ENCODE measurements around the gene NEU2.

Gene NEU2

GRCh38 chr2:233053928-233054784 lies 21.7 kb downstream of the NEU2 start:
- H3K27ac ChIP-seq (ENCODE audit: extremely low read depth, low read depth, low read length) = no peak overlapping the region
- no peaks in the 10 kb centered on the region for H3K9me3 ChIP-seq (ENCODE audit: control insufficient read depth, insufficient read depth, low read depth, low read length)
- CTCF ChIA-PET = interaction anchor here (0.6 to 3.4 kb wide), 56 partner anchors 8 to 1404 kb away, joined by 3 to 33 read pairs (median 4); partner anchors contain the start of genes ATG16L1 and NEU2
- no peak overlapping the region for H3K4me3 ChIP-seq (ENCODE audit: low read depth, low read length)
- no peaks in the 10 kb centered on the region for H3K4me1 ChIP-seq (ENCODE audit: control insufficient read depth, insufficient read depth, low read length)
- no peaks in the 10 kb centered on the region for H3K36me3 ChIP-seq (ENCODE audit: control insufficient read depth in 2 of 2, insufficient read depth in 1 of 2, low read length in 2 of 2)
- POLR2A ChIA-PET = no interaction called here
- no peak for TF ChIP-seq ZNF701 (tag by site-specific recombination; IDR thresholded peaks at IDR 0.05)
- TF ChIP-seq ZBTB48 (tag by site-specific recombination; IDR thresholded peaks at IDR 0.05) = 0 out of 2 replicates have a peak, but pooled peaks have one; percentile 30
- TF ChIP-seq ZNF843 (tag by site-specific recombination; IDR thresholded peaks at IDR 0.05) = no peak
- no peak for TF ChIP-seq SALL2 (tag by site-specific recombination; IDR thresholded peaks at IDR 0.05; ENCODE audit: borderline replicate concordance)
- TF ChIP-seq ZNF510 (tag by site-specific recombination; IDR thresholded peaks at IDR 0.05; ENCODE audit: insufficient replicate concordance) = no peak
- TF ChIP-seq ZNF248 (tag by site-specific recombination; IDR thresholded peaks at IDR 0.05) = no peak
- TF ChIP-seq ZNF664 (tag by site-specific recombination; IDR thresholded peaks at IDR 0.05) = no peak
- TF ChIP-seq ZNF114 (tag by site-specific recombination; IDR thresholded peaks at IDR 0.05) = no peak
- no peak for TF ChIP-seq ZNF10 (tag by site-specific recombination; IDR thresholded peaks at IDR 0.05)
- 0 out of 2 replicates have a peak, but pooled peaks have one; percentile 28 for TF ChIP-seq IKZF3 (tag by site-specific recombination; IDR thresholded peaks at IDR 0.05)
- TF ChIP-seq, protein P1, sequence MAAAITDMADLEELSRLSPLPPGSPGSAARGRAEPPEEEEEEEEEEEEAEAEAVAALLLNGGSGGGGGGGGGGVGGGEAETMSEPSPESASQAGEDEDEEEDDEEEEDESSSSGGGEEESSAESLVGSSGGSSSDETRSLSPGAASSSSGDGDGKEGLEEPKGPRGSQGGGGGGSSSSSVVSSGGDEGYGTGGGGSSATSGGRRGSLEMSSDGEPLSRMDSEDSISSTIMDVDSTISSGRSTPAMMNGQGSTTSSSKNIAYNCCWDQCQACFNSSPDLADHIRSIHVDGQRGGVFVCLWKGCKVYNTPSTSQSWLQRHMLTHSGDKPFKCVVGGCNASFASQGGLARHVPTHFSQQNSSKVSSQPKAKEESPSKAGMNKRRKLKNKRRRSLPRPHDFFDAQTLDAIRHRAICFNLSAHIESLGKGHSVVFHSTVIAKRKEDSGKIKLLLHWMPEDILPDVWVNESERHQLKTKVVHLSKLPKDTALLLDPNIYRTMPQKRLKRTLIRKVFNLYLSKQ (tag by site-specific recombination; IDR thresholded peaks at IDR 0.05; ENCODE audit: borderline replicate concordance) = no peak
- peak; percentile 42 for TF ChIP-seq ZNF654 (tag by site-specific recombination; IDR thresholded peaks at IDR 0.05; ENCODE audit: low read depth)
- TF ChIP-seq ZNF239 (tag by site-specific recombination; IDR thresholded peaks at IDR 0.05) = no peak
- TF ChIP-seq, protein P2, sequence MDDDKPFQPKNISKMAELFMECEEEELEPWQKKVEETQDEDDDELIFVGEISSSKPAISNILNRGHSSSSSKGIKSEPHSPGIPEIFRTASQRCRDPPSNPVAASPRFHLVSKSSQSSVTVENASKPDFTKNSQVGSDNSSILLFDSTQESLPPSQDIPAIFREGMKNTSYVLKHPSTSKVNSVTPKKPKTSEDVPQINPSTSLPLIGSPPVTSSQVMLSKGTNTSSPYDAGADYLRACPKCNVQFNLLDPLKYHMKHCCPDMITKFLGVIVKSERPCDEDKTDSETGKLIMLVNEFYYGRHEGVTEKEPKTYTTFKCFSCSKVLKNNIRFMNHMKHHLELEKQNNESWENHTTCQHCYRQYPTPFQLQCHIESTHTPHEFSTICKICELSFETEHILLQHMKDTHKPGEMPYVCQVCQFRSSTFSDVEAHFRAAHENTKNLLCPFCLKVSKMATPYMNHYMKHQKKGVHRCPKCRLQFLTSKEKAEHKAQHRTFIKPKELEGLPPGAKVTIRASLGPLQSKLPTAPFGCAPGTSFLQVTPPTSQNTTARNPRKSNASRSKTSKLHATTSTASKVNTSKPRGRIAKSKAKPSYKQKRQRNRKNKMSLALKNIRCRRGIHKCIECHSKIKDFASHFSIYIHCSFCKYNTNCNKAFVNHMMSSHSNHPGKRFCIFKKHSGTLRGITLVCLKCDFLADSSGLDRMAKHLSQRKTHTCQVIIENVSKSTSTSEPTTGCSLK (tag by site-specific recombination; IDR thresholded peaks at IDR 0.05) = no peak
- TF ChIP-seq, protein P3, sequence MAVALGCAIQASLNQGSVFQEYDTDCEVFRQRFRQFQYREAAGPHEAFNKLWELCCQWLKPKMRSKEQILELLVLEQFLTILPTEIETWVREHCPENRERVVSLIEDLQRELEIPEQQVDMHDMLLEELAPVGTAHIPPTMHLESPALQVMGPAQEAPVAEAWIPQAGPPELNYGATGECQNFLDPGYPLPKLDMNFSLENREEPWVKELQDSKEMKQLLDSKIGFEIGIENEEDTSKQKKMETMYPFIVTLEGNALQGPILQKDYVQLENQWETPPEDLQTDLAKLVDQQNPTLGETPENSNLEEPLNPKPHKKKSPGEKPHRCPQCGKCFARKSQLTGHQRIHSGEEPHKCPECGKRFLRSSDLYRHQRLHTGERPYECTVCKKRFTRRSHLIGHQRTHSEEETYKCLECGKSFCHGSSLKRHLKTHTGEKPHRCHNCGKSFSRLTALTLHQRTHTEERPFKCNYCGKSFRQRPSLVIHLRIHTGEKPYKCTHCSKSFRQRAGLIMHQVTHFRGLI (tag by site-specific recombination; IDR thresholded peaks at IDR 0.05) = no peak
- TF ChIP-seq ZBTB11 (tag by site-specific recombination; conservative IDR thresholded peaks at IDR 0.05; ENCODE audit: low read depth) = no peak
- no peak for TF ChIP-seq TSHZ1 (tag by site-specific recombination; IDR thresholded peaks at IDR 0.05; ENCODE audit: borderline replicate concordance)
- no peak for TF ChIP-seq ZNF423 (tag by site-specific recombination; IDR thresholded peaks at IDR 0.05)
- no peak for TF ChIP-seq ZNF473 (tag by site-specific recombination; IDR thresholded peaks at IDR 0.05)
- TF ChIP-seq GFI1B (tag by site-specific recombination; IDR thresholded peaks at IDR 0.05) = no peak
- no peak for TF ChIP-seq ZNF302 (tag by site-specific recombination; IDR thresholded peaks at IDR 0.05; ENCODE audit: low read depth)
- TF ChIP-seq SETDB1 (IDR thresholded peaks at IDR 0.05; ENCODE audit: insufficient read length, low read length) = no peak
- no peak for TF ChIP-seq ZBTB6 (tag by site-specific recombination; IDR thresholded peaks at IDR 0.05)
- TF ChIP-seq SCRT2 (tag by site-specific recombination; IDR thresholded peaks at IDR 0.05) = no peak
